HepG2 (cell line): ENCODE results near the gene CYP2S1. TPM values are rescaled to one million over a fixed set of nuclear protein-coding genes. Genes with fewer than 3 reads are reported as not detected.
A peak's percentile ranks its signal among the peaks of the same experiment; 100 is the strongest.

Experiments
- ATAC-seq: fragments of 200-7000 bp; cut with Tn5 transposase; 3 replicates; pipeline ENCODE4 v1.9.1; 2020; ENCODE audit warnings: mild to moderate bottlenecking, moderate library complexity
- BruUV-seq: library from RNA; stranded (reverse); fragments of 400-500 nt; replicated peaks from 2 replicates; lab custom pipeline; 2021; lab: Mats Ljungman, UMichigan
- CTCF ChIA-PET: fragments of 300-600 bp; formaldehyde crosslinking; extraction: SDS; loops from one replicate; lab custom pipeline; 2021; ENCODE audit warnings: low total read pairs, inconsistent platforms, low intra/inter-chr PET ratio; lab: Yijun Ruan, JAX
- POLR2A ChIA-PET: fragments of 350-600 bp; sonication (Branson Sonifier 250); formaldehyde crosslinking; loops from one replicate; lab custom pipeline; 2020; ENCODE audit warnings: antibody characterized with exemption, inconsistent platforms; lab: Yijun Ruan, JAX
- DNase-seq: peaks from one replicate; pipeline ENCODE4 v3.0.0-alpha.2; 2015; ENCODE audit warnings: low spot score
- FAIRE-seq: peaks from 3 replicates; lab custom pipeline; 2011; peaks lifted over from hg19 to GRCh38; lab: Jason Lieb, UNC
- H2AFZ ChIP-seq: one replicate; pipeline ENCODE4 v1.6.1; 2011; ENCODE audit warnings: low read length, inconsistent platforms
- H3K27ac ChIP-seq: fragments of 300-600 bp; 3 replicates; pipeline ENCODE4 v1.8.0; 2011; ENCODE audit warnings: mixed run types, mild to moderate bottlenecking, mixed read lengths, low read length, inconsistent platforms; ENCODE audit not compliant: insufficient read depth; ENCODE audit errors: extremely low read length
- H3K27me3 ChIP-seq, 2 experiments: fragments of 200-600 bp in 1 of 2; 2 replicates in 1 of 2; 3 replicates in 1 of 2; pipeline versions ENCODE4 v1.6.0 to v1.8.0; 2011; ENCODE audit warnings: low read length in 2 of 2, mild to moderate bottlenecking in 2 of 2, moderate library complexity in 2 of 2, inconsistent platforms in 1 of 2; ENCODE audit not compliant: insufficient read depth in 2 of 2, control insufficient read depth in 1 of 2
- H3K36me3 ChIP-seq, 2 experiments: fragments of 200-600 bp in 1 of 2; replicated peaks in 1 of 2; 2 replicates in 1 of 2; 3 replicates in 1 of 2; pipeline versions ENCODE4 v1.5.1 to v1.8.0; 2011; ENCODE audit warnings: low read length in 2 of 2, inconsistent platforms in 1 of 2; ENCODE audit not compliant: insufficient read depth in 2 of 2, control insufficient read depth in 1 of 2
- H3K4me1 ChIP-seq: 2 replicates; pipeline ENCODE4 v1.5.1; 2012; ENCODE audit warnings: low read length, inconsistent platforms; ENCODE audit not compliant: insufficient read depth
- H3K4me2 ChIP-seq: 2 replicates; pipeline ENCODE4 v1.6.0; 2011; ENCODE audit warnings: low read depth, low read length, inconsistent platforms
- H3K4me3 ChIP-seq, 3 experiments: fragments of 200-600 bp in 1 of 3; sonication (generic), shearing (Covaris generic) in 1 of 3; replicated peaks in 1 of 3; 2 replicates each; pipeline ENCODE4 v1.5.1; 2011 to 2016; ENCODE audit warnings: low read length in 3 of 3, inconsistent platforms in 2 of 3, low read depth in 2 of 3, mild to moderate bottlenecking in 2 of 3, control low read depth in 1 of 3, mixed read lengths in 1 of 3; ENCODE audit not compliant: insufficient read depth in 1 of 3
- H3K79me2 ChIP-seq: one replicate; pipeline ENCODE4 v1.6.1; 2011; ENCODE audit warnings: low read length, inconsistent platforms; ENCODE audit not compliant: insufficient read depth
- H3K9ac ChIP-seq: 2 replicates; pipeline ENCODE4 v1.6.0; 2011; ENCODE audit warnings: mild to moderate bottlenecking, low read depth, low read length, inconsistent platforms; ENCODE audit not compliant: insufficient read depth
- H3K9me3 ChIP-seq: 2 replicates; pipeline ENCODE4 v1.5.1; 2012; ENCODE audit warnings: mild to moderate bottlenecking, low read length
- H4K20me1 ChIP-seq: 2 replicates; pipeline ENCODE4 v1.6.0; 2011; ENCODE audit warnings: inconsistent platforms, mild to moderate bottlenecking, low read length, moderate library complexity; ENCODE audit not compliant: insufficient read depth
- CEBPZ ChIP-seq: IDR thresholded peaks from 2 replicates; pipeline ENCODE4 v1.6.1; 2012; ENCODE audit warnings: low read length, improper control_type of control experiment
- CREB1 ChIP-seq, 2 experiments: fragments of 450-650 bp in 1 of 2; IDR thresholded peaks; 2 replicates each; pipeline ENCODE4 v1.6.1; 2016 to 2017; ENCODE audit warnings: control low read depth in 1 of 2, mild to moderate bottlenecking in 1 of 2, missing compliant biosample characterization in 1 of 2, missing genetic modification characterization in 1 of 2
- GMEB1 ChIP-seq: sonication (generic); formaldehyde crosslinking; IDR thresholded peaks from 2 replicates; pipeline ENCODE4 v1.5.1; 2020; ENCODE audit warnings: missing genetic modification reagents, mild to moderate bottlenecking, borderline replicate concordance
- GPN1 ChIP-seq: sonication (generic); formaldehyde crosslinking; IDR thresholded peaks from 2 replicates; pipeline ENCODE4 v1.5.1; 2020; ENCODE audit warnings: missing genetic modification reagents, borderline replicate concordance
- HBP1 ChIP-seq: IDR thresholded peaks from 2 replicates; pipeline ENCODE4 v1.6.1; 2016; ENCODE audit warnings: low read depth, control low read depth
- KLF9 ChIP-seq: IDR thresholded peaks from 2 replicates; pipeline ENCODE4 v1.6.1; 2016; ENCODE audit warnings: low read depth
- NFKB2 ChIP-seq: sonication (generic); formaldehyde crosslinking; IDR thresholded peaks from 2 replicates; pipeline ENCODE4 v1.4.0; 2020; ENCODE audit warnings: missing genetic modification reagents, borderline replicate concordance
- SSRP1 ChIP-seq: IDR thresholded peaks from 2 replicates; pipeline ENCODE4 v1.6.1; 2016; ENCODE audit warnings: control low read depth
- ZBTB43 ChIP-seq: sonication (generic); formaldehyde crosslinking; conservative IDR thresholded peaks from 2 replicates; pipeline ENCODE4 v1.4.0; 2020; ENCODE audit warnings: missing genetic modification reagents
- ZFX ChIP-seq: sonication (generic); formaldehyde crosslinking; IDR thresholded peaks from 2 replicates; pipeline ENCODE4 v1.4.0; 2020; ENCODE audit warnings: mild to moderate bottlenecking, low read depth, missing genetic modification reagents, moderate library complexity
- ZNF136 ChIP-seq: sonication (generic); formaldehyde crosslinking; IDR thresholded peaks from 2 replicates; pipeline ENCODE4 v1.8.1; 2022; ENCODE audit warnings: low read depth, mild to moderate bottlenecking, moderate library complexity, missing genetic modification reagents
- ZNF160 ChIP-seq: sonication (generic); formaldehyde crosslinking; IDR thresholded peaks from 2 replicates; pipeline ENCODE4 v1.8.0; 2022; ENCODE audit warnings: mild to moderate bottlenecking, inconsistent platforms, missing genetic modification reagents
- ZNF414 ChIP-seq: sonication (generic); formaldehyde crosslinking; IDR thresholded peaks from 2 replicates; pipeline ENCODE4 v1.5.0; 2020; ENCODE audit warnings: missing genetic modification reagents
- ZNF776 ChIP-seq: sonication (generic); formaldehyde crosslinking; IDR thresholded peaks from 2 replicates; pipeline ENCODE4 v1.4.0; 2020; ENCODE audit warnings: mild to moderate bottlenecking, missing genetic modification reagents
- WGBS: methylation state at CpG from one replicate; pipeline ENCODE4 v1.1.6; 2017; ENCODE audit warnings: low lambda C conversion rate; 5-methylcytosine and 5-hydroxymethylcytosine counted together
- in situ Hi-C: cut with HindIII; loops from 2 replicates; pipeline ENCODE4 v1.10.0; 2017; ENCODE audit warnings: low pct_unique_long_range_greater_than_20kb; ENCODE audit not compliant: extremely low pct_ligation_motif_present
- intact Hi-C: fragments of 100-400 bp; cut with micrococcal nuclease; formaldehyde crosslinking; loops from one replicate; pipeline ENCODE4 v1.10.0; 2022; ENCODE audit not compliant: unreplicated experiment
- polyA plus RNA-seq, 8 experiments: library from polyadenylated mRNA; depleted of rRNA in 3 of 8; stranded (reverse) in 7 of 8; unstranded in 1 of 8; fragments of >200 nt; fragmentation: Illumina TruSeq in 4 of 8; extraction: Trizol in 4 of 8; gene quantifications; 2 replicates each; pipeline versions ENCODE4 v1.2.1 to v1.2.3, GENCODE V29; 2011 to 2016; ENCODE audit warnings: low read depth in 4 of 8, missing spikeins in 1 of 8, mixed read lengths in 1 of 8; ENCODE audit not compliant: insufficient read depth in 1 of 8
- total RNA-seq, 5 experiments: library from RNA; depleted of rRNA; stranded (reverse); fragments of >200 nt; fragmentation: Illumina TruSeq; extraction: Trizol; gene quantifications; 2 replicates each; pipeline ENCODE4 v1.2.3, GENCODE V29; 2016; ENCODE audit warnings: low read depth in 1 of 5

The CYP2S1 gene
- total and polyA plus RNA-seq, 2 of the 13 experiments (the other 11 are each of a cell fraction or from before 2014, with no cell fraction given): 0.09 to 2.1 TPM

- CTCF ChIA-PET: no interaction called here
- Histone ChIP-seq H3K79me2 (no peaks in the 10 kb centered on the region), H3K9me3 (no peaks in the 10 kb centered on the region), H3K36me3 (no peaks in the 10 kb centered on the region), H4K20me1 (no peaks in the 10 kb centered on the region), H3K4me3 (peak within 1 kb of the TSS; percentile 52 to 72 (median 55); a peak in 5 of 6 replicates), H2AFZ (peak within 1 kb of the TSS; percentile 3), H3K9ac (peak within 1 kb of the TSS; percentile 65), H3K27ac (no peak within 1 kb of the TSS), H3K4me1 (peaks cover 51% of the 10 kb centered on the region), H3K27me3 (peaks cover 0 to 4% of the 10 kb centered on the region in 2 experiments; a peak in 1 of 5 replicates), H3K4me2 (peak within 1 kb of the TSS; percentile 90)
- intact Hi-C loops: no loop called here
- BruUV-seq: no TSS peak
- FAIRE-seq (no peak), ATAC-seq (peak; percentile 71), DNase-seq (peak; percentile 25)
- in situ Hi-C loops: no loop called here
- POLR2A ChIA-PET: interaction anchor here (0.5 to 3.0 kb wide), 5 partner anchors 8 to 1083 kb away, joined by 3 to 10 read pairs (median 4); partner anchors contain the start of genes HNRNPUL1 and PAFAH1B3
- WGBS: 2% methylated on average over 10 of the region's 32 CpGs
- TF ChIP-seq GPN1 (CRISPR knock-in tag) (no peak), ZNF414 (CRISPR knock-in tag) (no peak), ZFX (peak; percentile 59), ZNF160 (no peak), NFKB2 (CRISPR knock-in tag) (no peak), CEBPZ (no peak), ZNF776 (CRISPR knock-in tag) (no peak), GMEB1 (CRISPR knock-in tag) (peak; percentile 53), HBP1 (CRISPR knock-in tag) (no peak), ZNF136 (no peak), KLF9 (CRISPR knock-in tag) (no peak), ZBTB43 (CRISPR knock-in tag) (no peak), CREB1 (IDR thresholded peaks at IDR 0.05) (peak; percentile 13; the same call in 1 of the 2 replicates), CREB1 (CRISPR knock-in tag; IDR thresholded peaks at IDR 0.05) (no peak), SSRP1 (CRISPR knock-in tag) (no peak)
Observed at GRCh38 chr19:41218615-41219507, 25.8 kb downstream of the CYP2S1 start, which contains the start of gene AXL. Gene AXL (plus strand): TSS chr19:41219223. CDS start chr19:41219393, 170 bp downstream.
